Activated naive CD4-positive, alpha-beta T cell treated with anti-CD3 and anti-CD28 coated beads, Interleukin-2, amount 50 U/mL, for 72 hours (primary cell): ENCODE data around the gene EFNB1. TPM values are rescaled to one million over a fixed set of nuclear protein-coding genes. Genes with fewer than 3 reads are reported as not detected.
"Not testable (repeated sequence)": the region's sequence is repeated elsewhere in the genome, so short reads cannot be mapped to it uniquely, and the experiment has no call there.

Source experiments
- ATAC-seq, 2 donors: fragments of 150-1000 bp; cut with Tn5 transposase; 2 replicates each; pipeline ENCODE4 v1.10.0; 2021; ENCODE audit warnings: mild to moderate bottlenecking in 2 of 2, moderate library complexity in 2 of 2
- DNase-seq, 2 donors: peaks; one replicate each; pipeline ENCODE4 v3.0.0; 2021 to 2022; ENCODE audit warnings: low spot score in 2 of 2
- H3K27ac Mint-ChIP-seq, 2 donors: one replicate each; pipeline ENCODE4 v1.8.0; 2022; ENCODE audit warnings: mild to moderate bottlenecking in 2 of 2, mixed read lengths in 2 of 2
- H3K36me3 Mint-ChIP-seq, 2 donors: one replicate each; pipeline ENCODE4 v1.8.0; 2022; ENCODE audit warnings: mixed read lengths in 2 of 2
- H3K9me3 Mint-ChIP-seq, 2 donors: one replicate each; pipeline ENCODE4 v1.8.0; 2022; ENCODE audit warnings: mixed read lengths in 2 of 2
- total RNA-seq, 2 donors: library from RNA; stranded (reverse); gene quantifications; one replicate each; pipeline ENCODE4 v1.2.3, GENCODE V29; 2022

EFNB1 gene
- total RNA-seq, result 1 to 10 TPM; 2.0 to 3.3 TPM

DNA sequence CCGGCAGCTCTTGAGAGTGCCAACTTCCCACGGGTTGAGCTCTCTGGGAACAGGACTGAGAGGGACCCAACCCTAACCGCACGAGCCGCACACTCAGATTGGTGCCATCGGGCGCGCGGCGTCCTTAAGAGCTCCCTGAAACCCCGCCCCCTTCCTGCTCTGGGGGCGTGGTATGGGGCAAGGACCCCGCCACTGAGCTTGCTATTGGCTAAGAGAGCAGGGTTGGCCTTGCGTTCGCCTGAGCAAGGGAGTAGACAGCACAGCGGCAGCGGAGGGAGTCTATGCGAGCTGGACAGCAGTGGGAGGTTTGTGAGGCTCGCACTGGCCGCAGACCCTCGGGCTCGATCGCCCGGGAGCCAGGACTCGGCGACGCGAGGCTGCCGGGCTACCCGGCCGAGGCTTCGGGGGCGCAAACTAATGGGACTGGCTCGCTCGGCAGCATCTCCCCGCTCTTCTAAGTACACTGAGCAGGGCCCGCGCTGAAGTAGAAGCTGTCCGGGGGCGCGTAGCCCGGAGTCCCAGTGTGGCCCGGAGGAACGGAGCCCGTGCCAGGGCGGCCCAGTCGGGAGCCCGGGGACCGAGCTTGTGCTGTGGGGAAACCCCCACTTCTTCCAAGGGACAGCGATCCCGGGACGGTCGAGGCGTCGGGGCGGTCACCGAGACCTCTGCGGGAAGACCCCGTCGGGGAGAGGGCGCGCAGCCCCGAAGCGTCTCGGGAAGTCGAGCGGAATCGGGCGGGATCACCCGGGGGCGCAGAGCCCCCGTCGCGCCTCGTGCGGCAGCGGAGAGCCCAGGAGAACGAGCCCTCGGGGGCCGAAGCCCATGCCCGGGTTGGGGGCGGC lies at the start of gene EFNB1:
EFNB1 (plus strand) TSS at position 282 of the 842 bp plus-strand sequence. CDS start 756 bp downstream, outside the sequence.
- no peaks in the 10 kb centered on the region for H3K36me3 Mint-ChIP-seq

GRCh38 chrX:68781295-68781694 lies 47.5 kb upstream of the EFNB1 start:
- not testable (repeated sequence) for H3K9me3 Mint-ChIP-seq, DNase-seq, H3K27ac Mint-ChIP-seq, ATAC-seq, H3K36me3 Mint-ChIP-seq

More for the DNA sequence above, at the start of gene EFNB1:
- peak; percentile 74 to 84 for DNase-seq
- no peaks in the 10 kb centered on the region for H3K9me3 Mint-ChIP-seq
- ATAC-seq, result peak; percentile 90 to 92
- H3K27ac Mint-ChIP-seq, result peak within 1 kb of the TSS; percentile 78 to 93

DNA sequence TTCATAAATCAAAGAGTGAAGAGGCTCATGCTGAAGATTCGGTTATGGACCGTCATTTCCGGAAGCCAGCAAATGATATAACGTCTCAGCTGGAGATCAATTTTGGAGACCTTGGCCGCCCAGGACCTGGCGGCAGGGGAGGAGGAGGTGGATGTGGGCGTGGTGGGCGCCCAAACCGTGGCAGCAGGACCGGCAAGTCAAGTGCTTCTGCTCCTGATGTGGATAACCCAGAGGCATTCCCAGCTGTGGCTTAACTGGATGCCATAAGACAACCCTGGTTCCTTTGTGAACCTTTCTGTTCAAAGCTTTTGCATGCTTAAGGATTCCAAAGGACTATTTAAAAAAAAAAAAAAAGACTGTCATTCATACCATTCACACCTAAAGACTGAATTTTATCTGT lies 44.0 kb upstream of the EFNB1 start:
- DNase-seq, result no peak
- H3K36me3 Mint-ChIP-seq, result no peaks in the 10 kb centered on the region
- peaks cover 0 to 6% of the 10 kb centered on the region in 2 donors for H3K9me3 Mint-ChIP-seq
- ATAC-seq, result no peak
- no peak overlapping the region for H3K27ac Mint-ChIP-seq

DNA sequence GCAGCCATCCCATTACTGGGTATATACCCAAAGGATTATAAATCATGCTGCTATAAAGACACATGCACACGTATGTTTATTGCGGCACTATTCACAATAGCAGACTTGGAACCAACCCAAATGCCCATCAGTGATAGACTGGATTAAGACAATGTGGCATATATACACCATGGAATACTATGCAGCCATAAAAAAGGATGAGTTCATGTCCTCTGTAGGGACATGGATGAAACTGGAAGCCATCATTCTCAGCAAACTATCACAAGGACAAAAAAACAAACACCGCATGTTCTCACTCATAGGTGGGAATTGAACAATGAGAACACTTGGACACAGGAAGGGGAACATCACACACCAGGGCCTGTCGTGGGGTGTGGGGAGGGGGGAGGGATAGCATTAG lies 42.2 kb upstream of the EFNB1 start:
- DNase-seq, ATAC-seq, H3K27ac Mint-ChIP-seq, H3K9me3 Mint-ChIP-seq, H3K36me3 Mint-ChIP-seq: not testable (repeated sequence)

DNA sequence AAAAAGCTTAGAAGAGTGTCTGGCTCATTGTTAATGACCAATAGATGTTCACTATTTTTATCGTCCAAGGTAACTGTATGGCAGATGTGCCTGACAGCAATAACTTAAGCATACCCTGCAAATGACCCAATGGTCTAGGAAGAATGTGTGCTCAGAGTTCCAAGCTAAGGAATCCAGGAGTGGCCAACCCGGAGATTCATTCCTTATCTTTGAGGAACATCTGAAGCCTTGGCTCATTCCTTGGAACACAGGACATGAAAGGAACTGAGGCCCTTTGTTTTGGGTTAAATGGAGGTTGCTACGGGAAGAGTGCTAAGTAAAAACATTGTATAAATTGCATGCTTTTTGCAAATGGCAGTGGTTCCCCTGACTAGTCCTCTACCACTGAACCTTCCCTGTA lies 38.9 kb upstream of the EFNB1 start:
- ATAC-seq (no peak), DNase-seq (no peak)
- no peaks in the 10 kb centered on the region for H3K36me3 Mint-ChIP-seq
- no peak overlapping the region for H3K27ac Mint-ChIP-seq
- H3K9me3 Mint-ChIP-seq, result no peaks in the 10 kb centered on the region

DNA sequence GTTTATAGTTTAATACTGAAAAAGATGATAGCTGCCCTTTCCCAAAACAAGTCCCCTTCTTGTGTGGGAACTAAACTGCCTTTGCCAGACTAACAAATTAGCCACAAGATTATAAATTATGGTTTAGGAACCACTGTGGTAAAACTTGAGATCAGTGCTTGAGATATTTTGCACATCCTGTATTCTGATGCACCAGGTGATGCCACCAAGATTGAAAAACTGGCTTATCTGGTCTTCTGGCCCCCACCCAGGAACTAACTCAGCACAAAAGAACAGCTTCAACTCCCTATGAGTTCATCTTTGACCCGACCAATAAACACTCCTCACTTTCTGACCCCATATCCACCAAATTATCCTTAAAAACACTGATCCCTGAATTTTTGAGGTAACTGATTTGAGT lies 36.7 kb upstream of the EFNB1 start:
- ATAC-seq (no peak), DNase-seq (no peak)
- H3K27ac Mint-ChIP-seq, result no peak overlapping the region
- H3K36me3 Mint-ChIP-seq, result no peaks in the 10 kb centered on the region
- H3K9me3 Mint-ChIP-seq, result no peaks in the 10 kb centered on the region

- Mint-ChIP-seq H3K36me3 (peaks cover 3 to 6% of the 10 kb centered on the region in 2 donors), H3K27ac (no peak overlapping the region), H3K9me3 (peaks cover 0 to 5% of the 10 kb centered on the region in 2 donors)
- DNase-seq (no peak), ATAC-seq (no peak)
These were observed 34.4 kb upstream of the EFNB1 start for GRCh38 chrX:68794461-68794860.

- DNase-seq, result no peak
- peaks cover 0 to 12% of the 10 kb centered on the region in 2 donors for H3K9me3 Mint-ChIP-seq
These were observed 33.1 kb upstream of the EFNB1 start for GRCh38 chrX:68795741-68796140.

DNA sequence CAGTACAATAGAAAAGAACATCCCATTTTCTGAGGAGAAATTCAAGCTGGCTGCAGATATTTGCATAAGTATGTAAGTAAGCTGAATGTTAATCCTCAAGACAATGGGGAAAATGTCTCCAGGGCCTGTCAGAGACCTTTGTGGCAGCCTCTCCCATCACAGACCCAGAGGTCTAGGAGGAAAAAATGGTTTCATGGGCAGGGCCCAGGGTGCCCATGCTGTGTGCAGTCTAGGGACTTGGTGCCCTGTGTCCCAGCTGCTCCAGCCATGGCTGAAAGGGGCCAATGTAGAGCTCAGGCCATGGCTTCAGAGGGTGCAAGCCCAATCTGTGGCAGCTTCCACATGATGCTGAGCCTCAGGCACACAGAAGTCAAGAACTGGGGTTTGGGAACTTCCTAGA lies 30.4 kb upstream of the EFNB1 start:
- peaks cover 0 to 13% of the 10 kb centered on the region in 2 donors for H3K9me3 Mint-ChIP-seq
- H3K36me3 Mint-ChIP-seq, result peaks cover 5 to 12% of the 10 kb centered on the region in 2 donors
- not testable (repeated sequence) for H3K27ac Mint-ChIP-seq, DNase-seq, ATAC-seq

More at GRCh38 chrX:68795741-68796140, 33.1 kb upstream of the EFNB1 start:
- no peak for ATAC-seq
- Mint-ChIP-seq H3K36me3 (peaks cover 5 to 12% of the 10 kb centered on the region in 2 donors), H3K27ac (no peak overlapping the region)

GRCh38 chrX:68801737-68802290 lies 27.0 kb upstream of the EFNB1 start:
- DNase-seq (no peak), ATAC-seq (no peak)
- H3K27ac Mint-ChIP-seq, result no peak overlapping the region
- H3K36me3 Mint-ChIP-seq, result peaks cover 5 to 12% of the 10 kb centered on the region in 2 donors
- H3K9me3 Mint-ChIP-seq, result peaks cover 0 to 13% of the 10 kb centered on the region in 2 donors

GRCh38 chrX:68807818-68808217 lies 21.0 kb upstream of the EFNB1 start:
- Mint-ChIP-seq H3K36me3 (no peaks in the 10 kb centered on the region), H3K27ac (no peak overlapping the region), H3K9me3 (no peaks in the 10 kb centered on the region)
- no peak for DNase-seq
- ATAC-seq, result no peak

DNA sequence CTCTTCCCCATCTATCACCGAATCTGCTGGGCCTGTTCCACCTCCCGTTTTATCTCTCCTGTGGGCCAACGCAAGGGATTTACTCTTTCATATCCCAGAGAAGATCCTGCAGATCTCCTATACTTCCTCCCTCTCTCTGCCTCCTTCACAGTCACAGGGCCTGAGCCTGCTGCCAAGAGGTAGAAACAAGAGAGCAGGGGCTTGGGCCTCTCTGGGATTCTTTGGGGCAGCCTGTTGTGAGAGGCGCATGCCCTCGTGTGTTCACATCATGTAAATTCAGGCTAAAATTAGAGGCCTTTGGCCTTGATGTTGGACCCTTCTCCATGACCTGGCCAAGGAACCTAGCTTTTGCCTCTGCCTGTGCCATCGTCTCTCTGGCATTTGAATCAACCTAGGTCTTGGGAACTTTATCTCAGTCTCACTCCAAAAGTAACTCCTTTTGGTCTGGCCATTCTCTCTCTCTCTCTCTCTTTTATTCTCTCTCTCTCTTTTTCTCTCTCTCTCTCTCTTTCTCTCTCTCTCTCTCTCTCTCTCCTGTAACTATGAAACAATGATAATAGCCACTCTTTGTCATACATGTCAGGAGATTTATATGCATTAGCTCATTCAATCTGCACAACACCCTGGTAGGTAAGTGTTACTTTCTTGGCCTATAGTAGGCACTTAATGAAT lies 20.0 kb upstream of the EFNB1 start:
- H3K9me3 Mint-ChIP-seq, result no peaks in the 10 kb centered on the region
- no peak for ATAC-seq
- H3K36me3 Mint-ChIP-seq, result no peaks in the 10 kb centered on the region
- no peak overlapping the region for H3K27ac Mint-ChIP-seq
- DNase-seq, result no peak

DNA sequence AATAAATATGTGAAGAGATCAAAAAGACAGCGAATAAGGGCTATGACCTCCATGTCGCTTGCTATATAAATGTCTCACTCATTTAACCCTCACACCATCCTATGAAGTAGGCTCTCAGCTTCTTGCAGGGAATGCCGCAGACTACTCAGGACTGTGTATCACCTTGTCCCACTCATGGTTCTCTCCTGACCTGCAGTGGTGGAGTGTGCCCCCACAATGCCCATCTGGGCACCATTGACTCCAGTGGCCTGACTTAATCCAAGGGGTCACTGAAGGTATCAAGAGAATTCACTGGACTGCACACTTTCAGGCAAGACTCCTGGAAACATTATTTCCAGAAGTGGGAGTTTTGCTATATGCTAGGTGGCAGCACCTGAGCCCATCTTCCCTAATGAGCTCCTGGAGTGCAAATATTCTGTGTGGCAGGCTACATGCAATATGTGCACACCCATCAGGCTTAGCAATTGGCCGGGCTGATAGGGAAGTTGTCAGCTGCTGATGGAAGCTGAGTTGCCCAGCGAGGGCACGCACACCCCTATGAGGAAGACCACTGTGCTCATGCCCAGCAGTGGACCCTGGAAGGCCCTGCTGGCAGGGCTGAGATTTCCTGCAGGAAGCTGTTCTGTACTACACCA lies 8.2 kb upstream of the EFNB1 start:
- H3K9me3 Mint-ChIP-seq, result no peaks in the 10 kb centered on the region
- H3K27ac Mint-ChIP-seq, result no peak overlapping the region
- no peak for DNase-seq
- no peak for ATAC-seq
- no peaks in the 10 kb centered on the region for H3K36me3 Mint-ChIP-seq

- ATAC-seq, result no peak
- H3K27ac Mint-ChIP-seq, result no peak overlapping the region
- no peaks in the 10 kb centered on the region for H3K36me3 Mint-ChIP-seq
- H3K9me3 Mint-ChIP-seq, result no peaks in the 10 kb centered on the region
- no peak for DNase-seq
These were observed 7.2 kb upstream of the EFNB1 start for GRCh38 chrX:68821616-68822015.

DNA sequence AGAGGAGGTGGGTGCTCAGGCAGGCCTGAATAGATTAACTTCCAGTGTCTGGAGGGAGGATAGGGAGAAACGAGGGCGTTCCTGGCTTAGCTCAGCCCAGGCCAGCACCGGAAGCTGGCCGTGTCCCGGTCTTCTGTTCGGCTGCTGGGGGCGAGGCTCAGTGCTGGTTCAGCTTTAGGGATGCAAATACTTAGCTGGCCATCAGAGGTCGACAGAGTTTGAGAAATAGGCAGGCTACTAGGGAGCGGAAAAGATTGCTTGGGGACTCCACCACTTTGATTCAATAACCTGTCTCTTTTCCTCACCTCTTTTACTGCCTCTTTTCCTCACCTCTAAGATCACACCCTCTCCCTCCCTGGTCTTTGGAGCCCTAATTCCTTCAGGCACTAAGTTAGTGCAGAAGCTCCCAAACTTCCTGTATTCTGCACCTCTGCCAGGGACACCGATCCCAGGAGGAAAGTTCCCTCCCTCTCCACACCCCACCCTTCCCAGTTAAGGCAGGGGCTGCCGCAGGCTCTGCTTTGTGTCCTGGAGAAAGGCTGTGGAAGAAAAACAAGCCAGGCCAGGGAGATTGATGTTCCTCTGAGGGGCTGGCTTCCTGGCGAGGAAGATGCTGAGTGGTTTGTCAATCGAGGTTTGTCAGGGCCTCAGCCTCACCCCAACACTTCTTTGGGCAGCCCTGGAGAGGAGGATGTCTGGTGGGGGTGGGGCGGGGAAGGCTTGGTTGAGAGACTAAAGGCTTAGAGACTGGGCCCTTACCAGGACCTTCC lies 6.0 kb upstream of the EFNB1 start:
- DNase-seq (no peak), ATAC-seq (peak; percentile 39 to 59)
- no peaks in the 10 kb centered on the region for H3K36me3 Mint-ChIP-seq
- no peaks in the 10 kb centered on the region for H3K9me3 Mint-ChIP-seq
- no peak overlapping the region for H3K27ac Mint-ChIP-seq

GRCh38 chrX:68823413-68824151 lies 5.2 kb upstream of the EFNB1 start:
- Mint-ChIP-seq H3K36me3 (no peaks in the 10 kb centered on the region), H3K27ac (no peak overlapping the region)
- no peak for ATAC-seq

More at GRCh38 chrX:68823413-68824151, 5.2 kb upstream of the EFNB1 start:
- H3K9me3 Mint-ChIP-seq, result no peaks in the 10 kb centered on the region
- DNase-seq, result no peak
